NCI-H187 (cell line): Measurements from ENCODE around the gene MPND.

ENCODE experiments used
- DNase-seq, 2 experiments: peaks; one replicate each; lab custom pipeline; 2025; lab: John Stamatoyannopoulos, UW

MPND gene

GRCh38 chr19:4343370-4344307, at the start of gene MPND:
Gene MPND, plus strand, starts transcription at chr19:4343562. Its CDS starts 32 bp downstream, at chr19:4343594.
- peak; percentile 84 to 89 for DNase-seq

DNA sequence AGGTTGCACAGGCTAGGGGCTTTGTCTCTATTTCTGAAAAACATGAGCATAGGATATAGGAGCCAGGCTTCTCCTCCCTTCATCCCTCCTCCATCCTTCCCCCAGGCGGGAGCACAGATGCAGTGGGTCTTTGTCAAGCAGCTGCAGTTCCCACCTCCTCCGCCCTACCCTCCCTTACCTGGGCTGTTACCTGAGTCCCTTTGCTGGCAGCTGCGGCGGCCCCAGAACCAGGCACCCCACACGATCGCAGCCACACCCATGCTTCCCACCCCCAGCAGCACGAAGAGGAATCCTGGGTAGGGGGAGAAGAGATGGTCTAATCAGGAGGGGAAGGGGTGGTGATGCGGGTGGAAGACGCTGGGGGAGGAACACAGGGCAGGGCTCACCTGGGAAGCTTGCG, 49.0 kb upstream of the MPND start:
- no peak for DNase-seq

- DNase-seq: no peak
Observed at GRCh38 chr19:4295972-4296771, 47.2 kb upstream of the MPND start.

DNA sequence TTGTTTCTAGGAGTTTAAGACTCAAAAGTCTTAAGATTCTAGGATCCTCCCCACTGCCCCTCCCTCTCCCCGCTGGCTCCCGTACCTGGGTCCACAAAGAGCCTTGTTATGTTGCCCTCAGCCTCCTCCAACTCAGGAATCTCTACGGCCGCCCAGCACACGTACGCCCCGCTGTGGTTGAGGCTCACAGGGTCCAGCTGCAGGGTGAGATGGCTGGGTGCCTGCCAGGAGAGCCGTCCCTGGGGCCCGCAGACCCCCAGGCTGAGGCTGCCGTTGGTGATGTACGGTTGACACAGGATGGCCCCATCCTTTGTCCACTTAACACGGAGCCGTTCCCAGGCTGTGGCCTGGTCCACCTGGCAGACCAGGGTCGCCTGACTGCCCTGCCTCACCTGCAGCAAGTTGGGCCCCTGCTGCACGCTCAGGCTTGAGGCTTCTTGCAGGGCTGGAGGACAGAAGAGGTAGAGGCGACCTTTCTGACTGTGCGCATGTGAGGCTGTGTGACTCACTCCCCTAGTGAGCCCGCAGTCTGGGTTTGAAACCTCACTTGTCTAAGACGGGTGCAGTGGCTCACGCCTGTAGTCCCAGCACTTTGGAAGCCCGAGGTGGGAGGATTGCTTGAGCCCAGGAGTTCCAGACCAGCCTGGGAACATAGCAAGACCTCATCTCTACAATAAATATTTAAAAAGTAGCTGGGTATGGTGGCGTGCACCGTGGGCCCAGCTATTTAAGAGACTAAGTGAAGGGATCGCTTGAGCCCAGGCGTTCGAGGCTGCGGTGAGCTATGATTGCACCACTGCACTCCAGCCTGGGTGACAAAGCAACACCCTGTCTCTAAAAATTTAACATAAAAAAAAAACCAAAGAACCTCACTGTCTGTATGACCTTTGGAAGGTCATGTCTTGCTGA, 45.2 kb upstream of the MPND start:
- DNase-seq: no peak

DNA sequence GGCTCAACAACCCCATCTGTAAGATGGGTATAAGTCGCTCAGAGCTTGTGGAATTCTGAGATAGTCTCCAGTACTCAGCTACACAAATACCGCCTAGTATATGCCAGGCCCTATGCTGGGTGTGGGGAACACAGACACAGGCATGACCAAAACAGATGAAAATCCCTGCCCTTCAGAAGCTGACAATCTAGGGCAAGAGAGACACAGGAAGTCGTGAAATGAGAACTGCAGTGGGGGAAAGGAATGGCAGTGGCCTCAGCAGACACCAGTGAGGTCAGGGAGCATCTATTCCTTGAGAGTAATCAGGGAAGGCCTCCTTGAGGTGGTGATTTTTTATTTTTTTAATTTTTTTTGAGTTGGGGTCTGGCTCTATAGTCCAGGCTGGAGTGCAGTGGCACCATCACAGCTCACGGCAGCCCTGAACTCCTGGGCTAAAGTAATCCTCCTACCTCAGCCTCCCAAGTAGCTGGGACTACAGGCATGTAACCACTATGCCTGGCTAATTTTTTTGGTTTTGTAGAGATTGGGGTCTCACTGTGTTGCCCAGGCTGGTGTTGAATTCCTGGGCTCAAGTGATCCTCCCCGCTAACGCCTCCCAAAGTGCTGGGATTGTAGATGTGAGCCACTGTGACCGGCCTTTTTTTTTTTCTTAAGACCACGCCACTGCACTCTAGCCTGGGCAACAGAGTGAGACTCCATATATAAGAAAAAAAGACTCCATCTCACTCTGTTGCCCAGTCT, 44.4 kb upstream of the MPND start:
- DNase-seq: no peak

DNA sequence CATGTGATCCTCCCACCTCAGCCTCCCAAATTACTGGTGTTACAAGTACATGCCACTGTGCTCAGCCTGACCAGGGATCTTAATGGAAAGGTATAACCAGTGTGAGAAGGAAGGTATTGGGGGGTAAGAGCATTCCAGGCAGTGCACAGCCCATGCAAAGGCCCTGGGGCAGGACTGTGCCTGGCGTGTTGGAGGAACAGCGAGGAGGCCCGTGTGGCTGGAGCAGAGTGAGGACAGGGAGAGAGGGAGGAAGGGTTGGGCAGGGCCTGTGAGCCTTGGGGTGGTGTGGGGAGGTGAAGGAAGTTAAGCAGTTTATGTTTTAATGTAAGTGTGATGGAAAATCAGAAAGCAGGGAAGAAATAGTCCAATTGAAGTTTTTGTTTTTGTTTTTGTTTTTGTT, 42.8 kb upstream of the MPND start:
- DNase-seq: no peak

GRCh38 chr19:4301590-4302242, 41.6 kb upstream of the MPND start:
- DNase-seq: no peak

DNA sequence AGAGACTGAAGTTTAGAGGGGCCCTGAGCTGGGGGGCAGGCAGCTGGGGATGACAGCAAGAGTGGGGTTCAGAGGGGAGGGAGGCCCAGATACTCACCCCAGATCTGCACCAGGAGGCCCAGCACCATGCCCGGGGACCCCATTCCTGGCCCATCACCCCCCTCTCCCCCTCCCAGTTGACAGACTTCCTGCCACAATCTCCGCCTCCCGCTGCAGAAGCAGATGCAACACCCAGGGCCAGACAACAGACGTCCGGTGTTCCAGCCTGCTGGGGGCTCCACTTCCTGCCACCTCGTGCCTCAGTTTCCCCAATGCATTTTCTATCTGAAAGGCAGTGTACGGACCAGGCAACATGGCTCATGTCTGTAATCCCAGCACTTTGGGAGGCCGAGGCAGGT, 41.1 kb upstream of the MPND start, which contains the start of gene TMIGD2:
Gene TMIGD2 (minus strand): TSS at position 147 of the 398 bp plus-strand sequence. CDS start 4 bp downstream, at position 143.
- DNase-seq: no peak

DNA sequence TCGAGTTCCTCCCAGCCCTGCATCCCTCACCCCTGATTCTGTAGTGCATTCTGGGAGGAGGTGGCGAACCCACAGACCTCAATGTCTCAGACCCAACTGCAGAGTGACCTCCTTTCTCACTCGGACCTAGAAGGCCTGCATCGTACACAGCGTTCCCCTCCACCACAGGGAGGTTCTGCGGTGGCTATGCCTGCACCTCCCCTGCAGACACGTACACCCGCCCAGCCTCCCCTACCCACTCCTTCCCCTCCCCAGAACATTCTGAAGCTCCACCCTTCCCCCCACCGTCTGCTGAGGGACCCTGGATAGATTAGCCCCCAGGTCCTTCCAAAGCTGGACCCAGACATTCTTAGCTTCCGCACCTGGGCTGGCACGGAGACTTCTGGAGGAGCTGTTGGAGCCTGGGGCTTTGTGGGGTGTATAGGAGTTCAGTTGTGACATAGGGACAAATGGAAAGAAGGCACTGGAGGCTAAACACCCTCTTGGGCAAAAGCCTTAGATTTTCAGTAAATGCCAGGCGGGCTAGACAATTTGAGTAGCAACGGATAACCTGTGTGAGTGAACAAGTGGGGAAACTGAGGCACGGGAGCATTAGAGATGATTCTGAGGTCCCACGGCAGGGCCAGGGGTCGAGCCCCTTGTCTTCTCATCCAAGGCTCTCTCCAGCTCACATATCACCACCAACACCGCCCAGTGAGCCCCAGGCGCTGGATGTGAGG, 39.4 kb upstream of the MPND start:
- no peak for DNase-seq

- peak; percentile 22 to 33 for DNase-seq
Observed at GRCh38 chr19:4304538-4305256, 38.7 kb upstream of the MPND start, which contains the start of gene FSD1. Gene FSD1, plus strand, starts transcription at chr19:4304598. Its CDS starts 149 bp downstream, at chr19:4304747.

GRCh38 chr19:4305257-4305612, 38.1 kb upstream of the MPND start:
- DNase-seq: no peak

DNA sequence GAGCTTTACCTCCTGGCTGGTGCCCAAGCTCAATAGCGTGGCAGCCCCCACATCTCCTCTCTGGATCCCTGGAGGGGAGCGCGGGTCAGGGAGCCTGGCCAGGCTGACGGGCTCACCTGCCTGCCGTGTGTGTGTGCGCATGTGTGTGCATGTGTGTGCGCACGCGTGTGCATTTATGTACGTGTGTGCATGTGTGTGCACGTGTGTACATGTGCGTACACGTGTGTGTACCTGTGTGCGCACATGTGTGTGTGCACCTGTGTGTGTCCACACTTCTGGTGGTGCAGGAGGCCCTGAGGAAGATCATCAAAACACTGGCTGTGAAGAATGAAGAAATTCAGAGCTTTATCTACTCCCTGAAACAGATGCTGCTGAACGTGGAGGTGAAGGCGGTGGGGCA, 37.7 kb upstream of the MPND start:
- no peak for DNase-seq

DNA sequence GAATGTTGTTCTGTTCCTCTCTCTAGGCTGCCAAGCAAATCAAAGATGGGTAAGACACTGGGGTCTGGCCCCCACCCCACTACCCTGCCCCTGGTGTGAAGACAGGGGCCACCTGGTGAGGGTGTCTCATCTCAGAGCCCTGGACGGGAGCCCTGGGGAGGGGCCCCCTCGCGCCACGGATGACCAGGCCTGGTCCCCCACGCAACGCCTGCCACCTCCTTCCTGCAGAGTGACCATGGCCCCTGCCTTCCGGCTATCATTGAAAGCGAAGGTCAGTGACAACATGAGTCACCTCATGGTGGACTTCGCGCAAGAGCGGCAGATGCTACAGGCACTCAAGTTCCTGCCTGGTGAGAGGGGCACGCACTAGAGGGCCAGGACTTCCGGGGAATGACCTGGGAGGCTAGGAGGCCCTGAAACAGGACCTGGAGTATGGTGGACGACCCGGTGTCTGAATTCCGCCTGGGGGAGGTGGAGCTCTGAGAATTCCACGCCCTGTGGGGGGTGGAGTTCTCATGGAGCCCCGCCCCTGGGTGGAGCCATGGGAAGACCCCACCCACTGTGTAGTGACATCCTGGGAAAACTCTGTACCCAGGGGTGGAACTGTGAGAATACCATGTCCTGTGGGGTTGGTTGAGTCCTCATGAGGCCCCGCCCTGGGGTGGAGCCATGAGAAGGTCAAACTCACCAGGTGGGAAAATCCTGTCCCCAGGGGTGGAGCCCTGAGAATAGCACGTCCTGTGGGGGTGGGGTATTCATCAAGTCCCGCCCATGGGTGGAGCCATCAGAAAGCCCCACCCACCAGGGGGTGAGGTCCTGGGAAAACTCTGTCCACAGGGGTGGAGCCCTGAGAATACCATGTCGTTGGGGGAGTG, 32.9 kb upstream of the MPND start:
- DNase-seq: no peak

DNA sequence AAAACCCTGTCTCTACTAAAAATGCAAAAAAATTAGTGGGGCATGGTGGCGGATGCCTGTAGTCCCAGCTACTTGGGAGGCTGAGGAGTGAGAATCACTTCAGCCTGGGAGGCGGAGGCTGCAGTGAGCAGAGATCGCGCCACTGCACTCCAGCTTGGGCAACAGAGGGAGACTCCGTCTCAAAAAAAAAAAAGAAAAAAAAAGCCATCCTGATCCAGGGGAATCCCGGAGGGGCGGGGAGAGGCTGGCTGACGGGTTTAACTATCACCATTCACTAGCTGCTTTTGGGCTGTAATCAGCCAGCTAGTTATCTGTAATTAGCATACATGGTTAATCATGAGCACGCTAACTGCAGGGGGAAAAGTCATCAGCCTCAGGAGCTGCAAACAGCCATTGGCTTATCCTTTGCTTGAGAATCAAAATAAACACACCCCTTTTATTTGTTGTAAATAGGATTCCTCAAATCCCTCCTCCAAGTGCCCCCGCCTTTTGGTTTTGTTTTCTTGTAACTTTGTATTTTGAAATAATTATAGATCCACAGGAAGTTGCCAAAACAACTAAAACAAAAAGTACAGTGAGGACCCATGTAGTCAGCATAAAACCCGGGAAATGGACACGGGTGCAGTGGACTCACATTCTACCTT, 29.4 kb upstream of the MPND start:
- DNase-seq: no peak

GRCh38 chr19:4316956-4317355, 26.4 kb upstream of the MPND start:
- DNase-seq: no peak

- no peak for DNase-seq
Observed at GRCh38 chr19:4318460-4318859, 24.9 kb upstream of the MPND start.

DNA sequence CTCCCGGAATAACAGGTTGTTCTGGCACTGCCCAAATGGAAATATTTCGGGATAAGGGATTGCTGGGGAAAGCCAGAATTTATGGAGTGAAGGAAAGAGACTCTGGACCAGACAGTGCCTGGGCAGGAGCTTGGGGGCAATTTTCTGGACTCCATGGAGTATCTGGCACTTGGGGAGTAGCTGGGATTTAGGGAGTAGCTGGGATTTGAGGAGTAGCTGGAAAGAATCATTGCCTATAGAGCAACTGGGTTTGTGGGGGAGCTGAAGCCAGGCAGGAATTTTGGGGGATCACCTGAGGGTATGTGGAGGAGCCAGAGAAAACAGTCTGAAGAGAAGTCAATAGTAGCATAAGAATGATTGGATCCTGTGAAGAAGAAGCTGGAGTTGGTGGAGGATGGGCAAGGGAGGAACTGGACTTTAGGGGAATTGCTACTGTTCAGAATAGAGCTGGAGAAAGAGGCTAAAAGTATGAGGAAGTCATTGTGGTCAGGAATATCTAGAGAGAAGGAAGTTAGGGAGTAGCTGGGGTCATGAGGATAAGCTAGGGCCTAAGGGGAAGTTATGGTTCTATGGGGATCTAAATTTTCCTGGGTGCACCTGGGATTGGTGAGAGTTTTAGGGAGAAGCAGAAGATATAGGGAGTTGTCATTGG, 24.2 kb upstream of the MPND start:
- DNase-seq: no peak
